HL-60 (cell line): ENCODE measurements around the gene GMNN.

Source experiments
- DNase-seq, 2 experiments: peaks; one replicate each; pipeline ENCODE4 v3.0.0-alpha.2; 2010 to 2020; ENCODE audit warnings: low read depth in 1 of 2, low spot score in 1 of 2
- H3K27ac ChIP-seq: fragments of 250-450 bp; sonication (Bioruptor Pico); replicated peaks from 2 replicates; pipeline ENCODE4 v1.5.1; 2020; ENCODE audit warnings: mild to moderate bottlenecking, moderate library complexity
- H3K27me3 ChIP-seq: fragments of 250-450 bp; sonication (Bioruptor Pico); 2 replicates; pipeline ENCODE4 v1.5.1; 2021; ENCODE audit warnings: mild to moderate bottlenecking, moderate library complexity; ENCODE audit not compliant: insufficient read depth, poor library complexity, severe bottlenecking
- H3K4me3 ChIP-seq: replicated peaks from 2 replicates; pipeline ENCODE4 v1.5.1; 2011; ENCODE audit warnings: mild to moderate bottlenecking, control low read depth, low read length; ENCODE audit not compliant: insufficient read depth
- CTCF ChIP-seq: IDR thresholded peaks from one replicate; pipeline ENCODE4 v1.5.1; 2011; ENCODE audit warnings: low read length, control low read depth, inconsistent platforms; ENCODE audit not compliant: insufficient read depth
- GABPA ChIP-seq: IDR thresholded peaks from 2 replicates; pipeline ENCODE4 v1.6.1; 2012; ENCODE audit warnings: low read depth
- POLR2AphosphoS5 ChIP-seq: IDR thresholded peaks from 2 replicates; pipeline ENCODE4 v1.6.1; 2012; ENCODE audit warnings: low read depth
- REST ChIP-seq: IDR thresholded peaks from 2 replicates; pipeline ENCODE4 v1.6.1; 2012; ENCODE audit warnings: low read depth; ENCODE audit not compliant: insufficient replicate concordance
- SPI1 ChIP-seq: IDR thresholded peaks from 2 replicates; pipeline ENCODE4 v1.6.1; 2012; ENCODE audit warnings: low read depth, mild to moderate bottlenecking, borderline replicate concordance

The GMNN gene

GRCh38 chr6:24802271-24803059 is 27.7 kb downstream of the GMNN start:
- DNase-seq = no peak
- H3K27ac ChIP-seq = no peak overlapping the region
- no peak overlapping the region for H3K4me3 ChIP-seq
- TF ChIP-seq SPI1 (no peak), CTCF (no peak), GABPA (no peak), POLR2AphosphoS5 (no peak), REST (no peak)
- H3K27me3 ChIP-seq = no peaks in the 10 kb centered on the region

- H3K4me3 ChIP-seq = no peak overlapping the region
- H3K27me3 ChIP-seq = no peaks in the 10 kb centered on the region
- TF ChIP-seq POLR2AphosphoS5 = no peak
- no peak for TF ChIP-seq SPI1
- TF ChIP-seq REST = no peak
- no peak for TF ChIP-seq CTCF
- no peak for TF ChIP-seq GABPA
- DNase-seq = no peak
- no peak overlapping the region for H3K27ac ChIP-seq
These were observed 32.8 kb downstream of the GMNN start for GRCh38 chr6:24807584-24807983.

GRCh38 chr6:24809728-24810127 is 35.0 kb downstream of the GMNN start:
- TF ChIP-seq CTCF (no peak), SPI1 (no peak), REST (no peak), POLR2AphosphoS5 (no peak), GABPA (no peak)
- no peak for DNase-seq
- no peaks in the 10 kb centered on the region for H3K27me3 ChIP-seq

More at GRCh38 chr6:24809728-24810127, 35.0 kb downstream of the GMNN start:
- Histone ChIP-seq H3K27ac (no peak overlapping the region), H3K4me3 (no peak overlapping the region)
